ENCODE data around the gene HORMAD2.

GRCh38 chr22:30158277-30158676 is 78.0 kb downstream of the HORMAD2 start:
- no peak for TF ChIP-seq CTCF (IDR thresholded peaks at IDR 0.05; ENCODE audit: low read depth, low read length)
- no peak for TF ChIP-seq POLR2A (IDR thresholded peaks at IDR 0.05; ENCODE audit: extremely low read depth, insufficient read length)
- no peak for TF ChIP-seq MAX (IDR thresholded peaks at IDR 0.05; ENCODE audit: low read depth, low read length)

Measured in NB4 (cell line).